HepG2 (cell line): ENCODE results near the gene GLIS2. TPM values are rescaled to one million over a fixed set of nuclear protein-coding genes. Genes with fewer than 3 reads are reported as not detected.
A peak's percentile ranks its signal among the peaks of the same experiment; 100 is the strongest.

Experiments used
- BHLHE40 ChIP-seq: IDR thresholded peaks from 2 replicates; pipeline ENCODE4 v1.6.1; 2011; ENCODE audit warnings: low read length, improper control_type of control experiment
- CCDC6 ChIP-seq: sonication (generic); formaldehyde crosslinking; IDR thresholded peaks from 2 replicates; pipeline ENCODE4 v1.8.1; 2022; ENCODE audit warnings: mild to moderate bottlenecking, missing genetic modification reagents, moderate library complexity
- DDIT3 ChIP-seq: sonication (generic); formaldehyde crosslinking; IDR thresholded peaks from 2 replicates; pipeline ENCODE4 v1.4.0; 2020; ENCODE audit warnings: mild to moderate bottlenecking, missing genetic modification reagents
- DRAP1 ChIP-seq: IDR thresholded peaks from 2 replicates; pipeline ENCODE4 v1.6.1; 2016; ENCODE audit warnings: missing genetic modification reagents, missing compliant biosample characterization
- FOXP4 ChIP-seq: sonication (generic); formaldehyde crosslinking; IDR thresholded peaks from 2 replicates; pipeline ENCODE4 v1.4.0; 2020; ENCODE audit warnings: missing genetic modification reagents
- GATA4 ChIP-seq: sonication (generic); IDR thresholded peaks from 2 replicates; pipeline ENCODE4 v1.6.1; 2016; ENCODE audit warnings: antibody characterized with exemption, low read depth, borderline replicate concordance
- GATAD2A ChIP-seq: IDR thresholded peaks from 2 replicates; pipeline ENCODE4 v1.6.1; 2016
- KLF16 ChIP-seq, 2 experiments: sonication (generic) in 1 of 2; formaldehyde crosslinking in 1 of 2; IDR thresholded peaks; 2 replicates each; pipeline versions ENCODE4 v1.6.1 to v1.8.0; 2016 to 2023; ENCODE audit warnings: missing genetic modification reagents in 2 of 2, missing compliant biosample characterization in 1 of 2
- MXI1 ChIP-seq: IDR thresholded peaks from 3 replicates; pipeline ENCODE4 v1.6.1; 2012; ENCODE audit warnings: low read depth, low read length, inconsistent platforms, borderline replicate concordance
- PTBP1 ChIP-seq: fragments of 200-400 bp; formaldehyde crosslinking; IDR thresholded peaks from 2 replicates; pipeline ENCODE4 v1.6.1; 2018; ENCODE audit warnings: low read length, low read depth; ENCODE audit not compliant: poor library complexity, severe bottlenecking
- TBX2 ChIP-seq: sonication (generic); formaldehyde crosslinking; IDR thresholded peaks from 2 replicates; pipeline ENCODE4 v1.5.0; 2020; ENCODE audit warnings: missing genetic modification reagents, mild to moderate bottlenecking, borderline replicate concordance
- ZBTB33 ChIP-seq: sonication (generic); formaldehyde crosslinking; IDR thresholded peaks from 2 replicates; pipeline ENCODE4 v1.4.0; 2020; ENCODE audit warnings: missing genetic modification reagents
- ZHX1 ChIP-seq: sonication (generic); formaldehyde crosslinking; IDR thresholded peaks from 2 replicates; pipeline ENCODE4 v1.8.1; 2022; ENCODE audit warnings: low read depth, mild to moderate bottlenecking, missing genetic modification reagents
- ZNF430 ChIP-seq: sonication (generic); formaldehyde crosslinking; IDR thresholded peaks from 2 replicates; pipeline ENCODE4 v1.9.0; 2021; ENCODE audit warnings: mild to moderate bottlenecking, missing genetic modification reagents
- ZNF501 ChIP-seq: sonication (generic); formaldehyde crosslinking; IDR thresholded peaks from 2 replicates; pipeline ENCODE4 v1.5.1; 2020; ENCODE audit warnings: mild to moderate bottlenecking, moderate library complexity, missing genetic modification reagents
- ZNF556 ChIP-seq: sonication (generic); formaldehyde crosslinking; IDR thresholded peaks from 2 replicates; pipeline ENCODE4 v1.4.0; 2020; ENCODE audit warnings: mild to moderate bottlenecking, missing genetic modification reagents, borderline replicate concordance
- ZNF75D ChIP-seq: sonication (generic); formaldehyde crosslinking; IDR thresholded peaks from 2 replicates; pipeline ENCODE4 v1.8.1; 2023; ENCODE audit warnings: missing genetic modification reagents, mild to moderate bottlenecking, borderline replicate concordance
- ZNF878 ChIP-seq: sonication (generic); formaldehyde crosslinking; IDR thresholded peaks from 2 replicates; pipeline ENCODE4 v1.8.1; 2023; ENCODE audit warnings: mild to moderate bottlenecking, missing genetic modification reagents, moderate library complexity
- polyA plus RNA-seq, 8 experiments: library from polyadenylated mRNA; depleted of rRNA in 3 of 8; stranded (reverse) in 7 of 8; unstranded in 1 of 8; fragments of >200 nt; fragmentation: Illumina TruSeq in 4 of 8; extraction: Trizol in 4 of 8; gene quantifications; 2 replicates each; pipeline versions ENCODE4 v1.2.1 to v1.2.3, GENCODE V29; 2011 to 2016; ENCODE audit warnings: low read depth in 4 of 8, missing spikeins in 1 of 8, mixed read lengths in 1 of 8; ENCODE audit not compliant: insufficient read depth in 1 of 8
- total RNA-seq, 5 experiments: library from RNA; depleted of rRNA; stranded (reverse); fragments of >200 nt; fragmentation: Illumina TruSeq; extraction: Trizol; gene quantifications; 2 replicates each; pipeline ENCODE4 v1.2.3, GENCODE V29; 2016; ENCODE audit warnings: low read depth in 1 of 5

The GLIS2 gene
- total and polyA plus RNA-seq, 2 of the 13 experiments (the other 11 are each of a cell fraction or from before 2014, with no cell fraction given) = 0.28 to 0.29 TPM

GRCh38 chr16:4344983-4345835 lies 29.3 kb downstream of the GLIS2 start (continued):
- peak; percentile 15; the same call in 1 of the 2 replicates for TF ChIP-seq ZBTB33 (CRISPR knock-in tag)
- TF ChIP-seq DDIT3 = no peak
- peak; percentile 75 for TF ChIP-seq BHLHE40
- 0 out of 2 replicates have a peak, but pooled peaks have one; percentile 30 for TF ChIP-seq GATAD2A
- TF ChIP-seq CCDC6 (CRISPR knock-in tag) = peak; percentile 83; the same call in 1 of the 2 replicates
- peak; percentile 39; the same call in 1 of the 2 replicates for TF ChIP-seq FOXP4 (CRISPR knock-in tag)
- TF ChIP-seq MXI1 = peak; percentile 69; the same call in 1 of the 3 replicates
- TF ChIP-seq GATA4 = no peak
- no peak for TF ChIP-seq KLF16 (CRISPR knock-in tag; IDR thresholded peaks at IDR 0.05)
- no peak for TF ChIP-seq TBX2 (CRISPR knock-in tag)
- no peak for TF ChIP-seq ZNF75D (CRISPR knock-in tag)
- 0 out of 2 replicates have a peak, but pooled peaks have one; percentile 36 for TF ChIP-seq ZNF430
- TF ChIP-seq ZHX1 (CRISPR knock-in tag) = peak; percentile 46; the same call in 1 of the 2 replicates
- TF ChIP-seq DRAP1 (CRISPR knock-in tag) = no peak
- peak; percentile 48; the same call in 1 of the 2 replicates for TF ChIP-seq ZNF501 (CRISPR knock-in tag)
- TF ChIP-seq ZNF556 = peak; percentile 2; the same call in 1 of the 2 replicates
- TF ChIP-seq ZNF878 (CRISPR knock-in tag) = 0 out of 2 replicates have a peak, but pooled peaks have one; percentile 46
- no peak for TF ChIP-seq PTBP1
